Activated B cell treated with CpG ODN at 0.5 μM for 24 hours (primary cell): ENCODE measurements around the gene PRRC2A. TPM values are rescaled to one million over a fixed set of nuclear protein-coding genes. Genes with fewer than 3 reads are reported as not detected.

Experiments used
- ATAC-seq: fragments of 200-7000 bp; cut with Tn5 transposase; one replicate; pipeline ENCODE4 v1.10.0; 2021; ENCODE audit warnings: low read depth, mild to moderate bottlenecking, moderate library complexity
- CTCF ChIA-PET: fragments of 350-600 bp; sonication (Branson Sonifier 250); formaldehyde crosslinking; loops from one replicate; lab custom pipeline; 2021; ENCODE audit warnings: antibody characterized with exemption; lab: Charles Lee
- POLR2A ChIA-PET: fragments of 350-600 bp; sonication (Branson Sonifier 250); formaldehyde crosslinking; loops from one replicate; lab custom pipeline; 2021; ENCODE audit warnings: antibody characterized with exemption; lab: Charles Lee
- DNase-seq: peaks from one replicate; pipeline ENCODE4 v3.0.0; 2022
- H3K27ac Mint-ChIP-seq: one replicate; pipeline ENCODE4 v1.8.0; 2020; ENCODE audit warnings: mixed read lengths
- H3K27me3 Mint-ChIP-seq: one replicate; pipeline ENCODE4 v1.8.0; 2021; ENCODE audit warnings: mixed read lengths
- H3K36me3 Mint-ChIP-seq: one replicate; pipeline ENCODE4 v1.8.0; 2021; ENCODE audit warnings: low read depth, mixed read lengths
- H3K4me1 Mint-ChIP-seq: one replicate; pipeline ENCODE4 v1.8.0; 2021; ENCODE audit warnings: mixed read lengths
- H3K4me3 Mint-ChIP-seq: one replicate; pipeline ENCODE4 v1.8.0; 2020; ENCODE audit warnings: mild to moderate bottlenecking, mixed read lengths
- H3K9me3 Mint-ChIP-seq: one replicate; pipeline ENCODE4 v1.8.0; 2020; ENCODE audit warnings: mixed read lengths
- CTCF ChIP-seq: fragments of 200-600 bp; IDR thresholded peaks from one replicate; pipeline ENCODE4 v1.8.0; 2022; ENCODE audit warnings: antibody characterized with exemption, mild to moderate bottlenecking
- intact Hi-C: fragments of 100-400 bp; cut with micrococcal nuclease; formaldehyde crosslinking; loops from one replicate; pipeline ENCODE4 v1.15.1; 2024
- total RNA-seq: library from RNA; stranded (reverse); gene quantifications from 2 replicates; pipeline ENCODE4 v1.2.3, GENCODE V29; 2022

PRRC2A gene
- total RNA-seq, 1 donor from 2014 or later, result 283 TPM

- H3K27me3 Mint-ChIP-seq, result no peaks in the 10 kb centered on the region
- DNase-seq (no peak), ATAC-seq (no peak)
- no peaks in the 10 kb centered on the region for H3K4me1 Mint-ChIP-seq
- TF ChIP-seq CTCF, result no peak
- H3K9me3 Mint-ChIP-seq, result no peaks in the 10 kb centered on the region
- H3K4me3 Mint-ChIP-seq, result no peak overlapping the region
- H3K27ac Mint-ChIP-seq, result no peak overlapping the region
- ChIA-PET POLR2A (interaction anchor here (1.2 to 1.7 kb wide), 2 partner anchors 18 to 203 kb away, joined by 3 to 6 read pairs; no protein-coding TSS in a partner anchor), CTCF (no interaction called here)
- intact Hi-C loops, result no loop called here
- peaks cover 80% of the 10 kb centered on the region for H3K36me3 Mint-ChIP-seq
Observed at GRCh38 chr6:31639449-31639861, 18.9 kb downstream of the PRRC2A start.

- Mint-ChIP-seq H3K27me3 (no peaks in the 10 kb centered on the region), H3K36me3 (peaks cover 80% of the 10 kb centered on the region), H3K9me3 (no peaks in the 10 kb centered on the region), H3K4me1 (no peaks in the 10 kb centered on the region), H3K4me3 (no peak overlapping the region), H3K27ac (no peak overlapping the region)
- ChIA-PET CTCF (no interaction called here), POLR2A (interaction anchor here (1.1 to 1.7 kb wide), 3 partner anchors 12 to 46 kb away, joined by 3 to 6 read pairs (median 4); partner anchors contain the start of gene BAG6)
- no peak for TF ChIP-seq CTCF
- DNase-seq (no peak), ATAC-seq (no peak)
- intact Hi-C loops, result no loop called here
Observed at GRCh38 chr6:31640612-31641011, 20.1 kb downstream of the PRRC2A start.

GRCh38 chr6:31641370-31641769, 20.9 kb downstream of the PRRC2A start:
- Mint-ChIP-seq H3K27me3 (no peaks in the 10 kb centered on the region), H3K27ac (no peak overlapping the region), H3K4me3 (no peak overlapping the region), H3K36me3 (peaks cover 80% of the 10 kb centered on the region), H3K9me3 (no peaks in the 10 kb centered on the region), H3K4me1 (no peaks in the 10 kb centered on the region)
- intact Hi-C loops, result no loop called here
- ChIA-PET POLR2A (interaction anchor here (1.1 kb wide), 1 partner anchor 45 kb away, joined by 3 read pairs; no protein-coding TSS in a partner anchor), CTCF (no interaction called here)
- TF ChIP-seq CTCF, result no peak
- ATAC-seq, result no peak
- no peak for DNase-seq

- peaks cover 81% of the 10 kb centered on the region for H3K36me3 Mint-ChIP-seq
- no peaks in the 10 kb centered on the region for H3K4me1 Mint-ChIP-seq
- CTCF ChIA-PET, result no interaction called here
Observed at GRCh38 chr6:31642798-31643570, 22.5 kb downstream of the PRRC2A start.

More at GRCh38 chr6:31642798-31643570, 22.5 kb downstream of the PRRC2A start:
- TF ChIP-seq CTCF, result no peak
- POLR2A ChIA-PET, result interaction anchor here (0.6 to 1.6 kb wide), 6 partner anchors 8 to 844 kb away, joined by 3 to 4 read pairs (median 3); no protein-coding TSS in a partner anchor
- no peak for DNase-seq
- Mint-ChIP-seq H3K9me3 (no peaks in the 10 kb centered on the region), H3K27ac (no peak overlapping the region), H3K27me3 (no peaks in the 10 kb centered on the region), H3K4me3 (no peak overlapping the region)
- no peak for ATAC-seq
- intact Hi-C loops, result no loop called here
